Activated CD8-positive, alpha-beta memory T cell treated with anti-CD3 and anti-CD28 coated beads for 4 hours (primary cell): ENCODE results near the gene GRK4.
"Not testable (repeated sequence)": the region's sequence is repeated elsewhere in the genome, so short reads cannot be mapped to it uniquely, and the experiment has no call there.

Source experiments
- DNase-seq, 2 donors: peaks; one replicate each; pipeline ENCODE4 v3.0.0-alpha.2; 2020; ENCODE audit warnings: low read depth in 2 of 2

GRK4 gene

DNA sequence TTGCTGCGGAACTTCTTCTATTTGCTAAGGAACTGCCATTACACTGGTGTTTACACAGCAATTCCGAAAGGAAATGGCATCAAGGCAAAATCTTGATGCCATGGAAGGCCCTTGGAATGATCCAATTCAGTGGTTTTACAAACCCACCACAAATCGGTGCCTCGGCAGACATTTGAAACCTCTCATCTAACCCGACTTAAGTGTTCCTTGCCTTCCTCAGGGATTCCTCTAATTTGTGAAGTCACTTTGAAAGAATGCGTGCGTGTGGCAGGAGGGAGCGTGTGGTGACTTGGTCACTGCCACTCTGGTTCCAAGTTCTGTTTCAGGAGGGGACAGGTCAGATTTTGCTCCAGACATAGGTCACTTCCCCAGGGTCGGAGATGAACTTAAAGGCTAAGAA, 4.9 kb upstream of the GRK4 start:
- DNase-seq: no peak

DNA sequence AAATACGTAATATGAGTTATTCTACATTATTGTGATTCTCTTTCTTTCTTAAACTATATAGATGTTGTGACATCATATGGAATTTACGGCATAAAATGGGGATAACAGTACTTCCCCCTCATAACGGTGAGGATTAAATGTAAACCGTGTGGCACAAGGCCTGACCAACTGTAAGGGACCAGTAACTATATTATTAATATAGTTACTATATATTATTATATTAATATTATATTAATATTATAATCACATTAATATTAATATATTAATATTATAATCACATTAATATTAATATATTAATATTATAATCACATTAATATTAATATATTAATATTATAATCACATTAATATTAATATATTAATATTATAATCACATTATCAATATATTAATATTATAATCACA, 2.9 kb upstream of the GRK4 start:
- not testable (repeated sequence) for DNase-seq

DNA sequence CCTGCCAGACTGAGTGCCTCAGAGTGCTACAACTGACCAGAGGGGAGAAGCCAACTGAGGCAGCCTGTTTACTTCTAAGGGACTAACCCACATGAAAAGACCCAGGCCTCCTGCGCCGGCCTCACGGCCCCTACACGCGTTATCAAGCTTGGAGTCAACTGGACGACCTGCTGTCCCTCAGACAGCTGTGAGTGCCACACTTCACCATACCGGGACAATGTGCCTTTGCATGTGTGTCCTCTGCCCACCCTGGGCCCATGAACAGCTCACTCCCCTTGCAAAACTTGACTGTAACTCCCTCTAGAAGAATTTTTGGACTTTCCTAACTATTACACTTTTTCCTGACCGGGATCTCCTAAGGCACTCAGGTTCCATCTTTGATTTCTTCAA, 2.0 kb upstream of the GRK4 start:
- no peak for DNase-seq

DNA sequence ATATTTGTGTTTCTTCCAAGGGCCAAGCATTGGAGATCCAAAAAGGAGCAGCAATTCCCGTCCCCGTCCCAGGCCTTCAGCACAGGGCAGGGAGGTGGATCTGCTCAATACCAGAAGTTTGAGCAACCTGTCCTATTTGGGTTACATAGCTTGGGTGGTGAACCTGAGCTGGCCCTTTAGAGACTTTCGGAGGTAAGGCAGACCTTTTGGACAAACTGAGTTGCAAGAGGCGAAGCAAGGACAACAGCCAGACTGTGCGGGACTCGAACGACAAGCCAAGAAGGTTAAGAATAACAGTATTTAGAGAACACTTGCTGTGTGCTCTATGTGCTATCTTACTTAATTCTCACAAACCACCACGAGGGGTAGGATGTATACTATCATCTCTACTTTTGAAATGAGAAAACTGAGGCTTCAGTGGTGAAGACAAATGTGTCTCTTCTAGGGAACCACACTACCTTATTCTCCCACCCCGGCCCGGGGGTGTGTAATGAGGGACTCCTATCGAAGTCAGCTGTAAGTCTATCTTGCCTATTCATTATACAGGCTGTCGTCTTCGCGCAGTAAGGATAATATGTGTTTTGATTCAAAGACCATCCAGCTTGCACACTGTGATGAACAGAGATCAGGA, 1.4 kb upstream of the GRK4 start:
- no peak for DNase-seq

DNA sequence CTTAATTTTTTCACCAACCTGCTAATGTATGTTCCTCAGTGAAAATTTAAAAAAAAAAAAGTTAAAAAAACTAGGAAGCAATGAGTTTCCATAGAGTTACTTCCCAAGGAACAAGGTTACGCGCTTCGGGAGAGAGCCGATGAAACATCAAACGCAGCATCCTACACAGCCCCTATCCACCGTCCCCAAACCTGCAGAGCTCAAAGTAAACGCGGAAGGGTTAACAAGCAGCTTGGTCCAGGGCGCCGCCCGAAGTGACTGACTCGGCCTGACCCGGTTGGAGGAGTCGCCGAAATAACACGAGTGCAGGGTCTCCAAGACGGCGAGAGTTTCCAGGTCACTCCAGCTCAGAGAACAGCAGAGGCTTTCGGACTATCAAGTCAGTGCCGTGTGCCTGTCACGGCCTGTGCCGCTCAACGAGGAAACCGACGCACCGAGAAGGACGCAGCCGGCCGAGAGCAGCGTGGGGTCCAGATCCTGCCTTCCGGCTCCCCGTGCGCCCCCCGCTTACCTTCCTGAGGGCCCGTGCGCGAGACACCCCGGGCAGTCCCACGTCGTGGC, 677 bp upstream of the GRK4 start:
- DNase-seq: no peak

DNA sequence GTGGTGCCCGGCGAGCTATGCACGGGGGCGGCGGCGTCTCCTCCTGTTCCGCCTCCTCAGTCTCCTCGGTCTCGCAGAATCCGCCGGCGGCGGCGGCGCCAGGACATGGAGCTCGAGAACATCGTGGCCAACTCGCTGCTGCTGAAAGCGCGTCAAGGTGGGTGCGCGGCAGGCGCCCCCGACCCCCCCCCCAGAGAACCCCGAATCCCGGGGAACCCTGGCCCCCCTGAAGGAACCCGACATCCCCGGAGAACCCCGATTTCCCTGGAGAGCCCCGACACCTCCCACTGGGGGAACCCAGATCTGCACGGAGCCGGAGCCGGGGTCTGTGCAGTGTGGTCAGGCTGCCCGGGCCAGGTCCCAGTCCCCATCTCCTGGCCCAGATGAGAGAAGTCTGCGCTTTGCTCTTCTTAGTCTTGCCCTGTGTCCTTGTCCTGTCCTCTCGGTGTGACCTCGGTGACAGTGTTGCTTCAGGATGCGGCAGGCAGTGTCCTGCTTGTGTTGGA, 648 bp downstream of the GRK4 start:
- no peak for DNase-seq

DNA sequence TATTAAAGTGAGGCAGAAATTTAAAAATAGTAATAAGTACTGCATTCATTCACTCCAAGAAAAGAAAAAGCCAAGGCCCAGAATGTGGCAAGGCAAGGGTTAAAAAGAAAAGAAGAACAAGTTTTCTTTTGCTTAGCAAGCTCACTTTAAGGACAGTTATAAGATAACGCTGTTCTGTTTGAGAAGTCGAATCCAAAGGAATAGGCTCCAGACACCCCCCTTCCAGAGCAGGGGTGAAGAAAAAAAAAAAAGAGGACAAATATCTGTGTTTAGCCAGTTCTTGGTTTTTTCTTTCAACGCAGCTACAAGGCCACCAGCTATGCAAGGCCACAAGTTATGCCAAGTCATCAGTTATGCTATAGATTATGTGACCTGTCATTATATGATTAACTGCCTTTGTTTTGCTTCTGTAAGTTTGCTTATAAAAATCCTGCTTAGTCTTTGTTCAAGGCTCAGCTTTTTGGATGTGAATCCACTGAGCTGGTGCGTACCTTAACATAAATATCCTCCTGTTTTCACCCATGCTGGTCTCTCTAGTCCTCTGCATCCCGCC, 1.4 kb downstream of the GRK4 start:
- no peak for DNase-seq

DNA sequence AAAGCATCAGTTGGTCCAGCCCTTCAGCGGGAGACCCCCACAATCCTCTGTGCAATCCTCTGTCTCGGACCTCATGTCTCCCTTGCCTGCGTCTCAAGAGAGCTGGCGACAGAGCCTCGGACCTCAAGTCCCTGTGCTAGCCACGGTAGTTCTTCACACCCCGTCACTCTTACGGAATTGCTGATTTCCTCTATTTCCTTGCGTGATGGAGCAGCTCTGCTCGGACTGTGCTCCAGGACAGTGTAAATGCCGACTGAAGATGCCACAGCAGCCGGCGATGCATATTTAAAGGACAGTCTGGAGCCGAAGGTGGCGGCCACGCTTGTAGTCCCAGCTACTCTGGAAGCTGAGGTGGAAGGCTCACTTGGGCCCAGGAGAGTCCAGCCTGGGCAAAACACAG, 1.9 kb downstream of the GRK4 start:
- DNase-seq: no peak

DNA sequence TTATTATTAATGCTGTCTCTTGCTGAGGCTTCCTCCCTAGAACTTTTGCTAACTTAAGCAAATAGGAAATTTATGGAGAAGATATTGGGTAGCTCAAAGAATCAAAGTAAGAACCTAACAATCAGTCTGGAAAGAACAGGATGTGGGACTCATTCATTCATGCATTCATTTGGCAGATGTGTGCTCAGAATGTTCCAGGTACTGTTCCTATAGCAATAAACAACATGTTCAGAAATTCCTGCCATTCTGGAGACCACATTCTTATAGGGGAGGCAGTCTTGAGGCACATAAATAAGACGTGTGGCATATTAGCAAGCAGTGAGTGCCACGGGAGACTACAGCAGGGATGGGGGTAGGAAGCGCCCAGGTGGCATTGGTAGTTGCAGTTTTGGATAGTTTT, 5.0 kb downstream of the GRK4 start:
- no peak for DNase-seq

DNA sequence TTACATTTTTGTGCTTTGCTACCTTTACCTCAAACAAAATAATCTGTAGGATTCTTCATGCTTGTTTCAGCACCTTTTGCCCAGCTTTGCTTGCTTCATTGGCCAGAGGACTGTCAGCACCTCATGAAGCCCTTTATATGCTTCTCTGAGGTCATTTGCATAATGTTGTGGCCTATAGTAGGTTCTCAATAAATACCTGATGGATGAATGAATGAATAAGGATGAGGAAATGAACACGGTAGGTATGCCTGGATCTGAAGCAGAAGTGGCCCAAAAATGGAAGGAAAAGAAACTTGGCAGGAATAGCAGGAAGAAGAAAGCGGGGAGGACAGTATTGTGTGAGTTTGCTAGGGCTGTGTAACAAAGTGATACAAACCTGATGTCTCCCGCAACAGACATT, 7.9 kb downstream of the GRK4 start:
- no peak for DNase-seq

DNA sequence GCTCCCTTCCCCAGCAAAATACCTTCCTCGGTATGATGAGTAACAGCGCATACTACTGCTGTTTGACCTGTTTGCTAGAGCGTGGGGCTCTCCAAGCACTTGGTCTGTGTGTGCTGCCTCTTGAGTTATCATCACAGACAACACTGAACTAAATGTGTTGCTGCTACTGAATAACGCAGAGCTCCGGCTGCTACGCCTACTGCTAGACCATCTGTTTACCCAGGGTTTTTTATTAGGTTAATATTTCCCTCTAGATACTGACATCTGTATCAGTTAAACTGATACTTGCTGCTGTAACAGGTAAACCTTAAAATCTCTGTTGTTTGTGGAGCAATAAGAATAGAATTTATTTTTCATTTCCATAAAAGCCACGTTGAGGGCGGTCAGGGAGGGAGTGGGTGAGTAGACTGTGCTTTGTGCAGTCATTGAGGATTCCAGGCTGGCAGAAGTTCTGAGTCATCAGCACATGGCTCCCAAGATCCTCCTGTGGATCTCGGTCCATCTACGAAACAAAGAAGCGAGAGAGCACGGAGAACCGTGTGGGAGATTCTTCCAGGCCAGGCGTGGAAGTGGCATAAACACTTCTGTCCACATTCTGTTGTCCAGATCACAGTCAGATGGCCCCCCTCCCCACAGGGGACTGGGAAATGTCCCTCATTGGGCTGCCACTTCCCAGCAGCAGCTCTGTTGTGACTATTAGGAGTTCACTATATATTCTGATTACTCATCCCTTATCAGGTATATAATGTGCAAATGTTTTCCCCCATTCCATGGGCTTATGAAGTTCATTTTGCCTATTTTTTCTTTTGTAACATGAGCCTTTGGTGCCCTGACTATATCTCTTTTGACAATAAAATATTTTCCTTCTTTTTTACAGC, 14.1 kb downstream of the GRK4 start:
- no peak for DNase-seq

DNA sequence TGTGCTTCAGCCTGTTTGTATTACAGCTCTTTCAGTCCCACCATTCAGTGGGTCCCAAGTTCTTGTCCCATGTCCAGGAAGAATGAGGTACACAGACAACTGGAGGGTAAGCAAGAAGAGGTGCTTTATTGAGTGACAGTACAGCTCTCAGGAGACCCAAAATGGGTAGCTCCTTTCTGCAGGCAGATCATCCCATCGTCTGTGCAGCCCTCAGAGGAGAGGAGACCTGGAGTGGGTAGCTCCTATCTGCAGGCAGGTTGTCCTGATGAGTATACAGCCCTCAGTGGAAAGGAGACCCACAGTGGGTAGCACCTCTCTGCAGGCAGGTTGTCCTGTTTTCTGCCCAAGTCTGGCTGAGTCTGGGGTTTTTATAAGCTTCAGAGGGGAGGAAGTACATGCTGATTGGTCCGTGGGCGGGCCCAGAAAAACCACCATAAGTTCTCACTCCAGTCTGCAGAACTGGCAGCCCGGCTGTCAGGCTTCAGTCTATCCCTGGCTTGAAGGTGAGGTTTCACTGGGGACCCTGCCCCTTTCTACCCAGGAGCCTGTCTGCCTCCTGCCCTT, 18.0 kb downstream of the GRK4 start:
- no peak for DNase-seq

DNA sequence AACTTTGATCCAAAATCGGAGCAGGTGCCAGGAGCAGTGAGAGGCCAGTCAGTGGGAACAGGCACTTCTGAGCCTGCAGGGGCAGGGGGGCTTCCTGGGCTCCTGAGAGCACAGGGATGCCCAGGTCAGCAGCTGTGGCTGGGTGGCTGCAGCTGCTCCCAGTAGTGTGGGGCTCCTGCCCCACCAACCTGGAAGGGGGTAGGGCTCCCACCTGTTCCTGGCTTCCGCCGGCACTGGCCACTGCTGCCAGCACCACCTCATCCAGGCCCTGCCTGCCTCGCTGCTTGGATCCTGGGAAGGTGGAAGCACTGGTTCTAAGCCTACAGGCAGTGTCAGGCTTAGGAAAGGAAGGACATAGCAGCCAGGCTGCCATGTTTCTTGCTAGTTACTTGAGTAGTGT, 18.6 kb downstream of the GRK4 start:
- no peak for DNase-seq

DNA sequence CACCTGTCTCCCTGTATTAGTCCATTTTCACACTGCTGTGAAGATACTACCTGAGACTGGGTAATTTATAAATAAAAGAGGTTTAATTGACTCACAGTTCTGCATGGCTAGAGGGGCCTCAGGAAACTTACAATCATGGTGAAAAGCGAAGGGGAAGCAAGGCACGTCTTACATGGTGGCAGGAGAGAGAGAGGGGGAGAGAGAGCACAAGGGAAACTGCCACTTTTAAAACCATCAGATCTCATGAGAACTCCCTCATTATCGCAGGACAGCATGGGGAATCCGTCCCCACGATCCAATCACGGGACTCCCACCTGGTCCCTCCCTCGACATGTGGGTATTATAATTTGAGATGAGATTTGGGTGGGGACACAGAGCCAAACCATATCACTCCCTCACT, 20.3 kb downstream of the GRK4 start:
- DNase-seq: not testable (repeated sequence)

DNA sequence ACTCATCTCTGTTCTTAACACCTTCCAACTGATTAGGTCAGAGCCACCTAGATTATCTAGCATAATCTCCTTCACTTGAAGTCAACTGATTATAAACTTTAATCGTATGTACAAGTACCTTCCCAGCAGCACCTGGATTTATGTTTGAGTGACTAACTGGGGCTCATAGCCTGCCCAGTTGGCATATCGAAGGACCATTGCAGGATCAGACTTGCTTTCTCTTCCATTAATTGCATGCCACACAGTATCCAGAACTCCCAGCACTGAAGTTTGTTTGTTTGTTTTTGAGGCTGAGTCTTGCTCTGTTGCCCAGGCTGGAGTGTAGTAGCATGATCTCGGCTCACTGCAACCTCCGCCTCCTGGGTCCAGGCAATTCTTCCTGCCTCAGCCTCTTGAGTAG, 27.9 kb downstream of the GRK4 start:
- no peak for DNase-seq

DNA sequence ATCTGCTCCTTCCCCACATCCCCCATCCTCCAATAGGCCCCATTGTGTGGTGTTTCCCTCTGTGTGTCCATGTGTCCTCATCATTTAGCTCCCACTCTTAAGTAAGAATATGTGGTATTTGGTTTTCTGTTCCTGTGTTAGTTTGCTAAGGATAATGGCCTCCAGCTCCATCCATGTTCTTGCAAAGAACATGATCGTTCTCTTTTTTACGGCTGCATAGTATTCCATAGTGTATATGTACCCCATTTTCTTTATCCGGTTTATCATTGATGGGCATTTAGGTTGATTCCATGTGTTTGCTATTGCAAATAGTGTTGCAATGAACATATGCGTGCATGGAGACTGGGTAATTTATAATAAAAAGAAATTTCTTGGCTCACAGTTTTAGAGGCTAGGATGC, 31.5 kb downstream of the GRK4 start:
- DNase-seq: no peak

DNA sequence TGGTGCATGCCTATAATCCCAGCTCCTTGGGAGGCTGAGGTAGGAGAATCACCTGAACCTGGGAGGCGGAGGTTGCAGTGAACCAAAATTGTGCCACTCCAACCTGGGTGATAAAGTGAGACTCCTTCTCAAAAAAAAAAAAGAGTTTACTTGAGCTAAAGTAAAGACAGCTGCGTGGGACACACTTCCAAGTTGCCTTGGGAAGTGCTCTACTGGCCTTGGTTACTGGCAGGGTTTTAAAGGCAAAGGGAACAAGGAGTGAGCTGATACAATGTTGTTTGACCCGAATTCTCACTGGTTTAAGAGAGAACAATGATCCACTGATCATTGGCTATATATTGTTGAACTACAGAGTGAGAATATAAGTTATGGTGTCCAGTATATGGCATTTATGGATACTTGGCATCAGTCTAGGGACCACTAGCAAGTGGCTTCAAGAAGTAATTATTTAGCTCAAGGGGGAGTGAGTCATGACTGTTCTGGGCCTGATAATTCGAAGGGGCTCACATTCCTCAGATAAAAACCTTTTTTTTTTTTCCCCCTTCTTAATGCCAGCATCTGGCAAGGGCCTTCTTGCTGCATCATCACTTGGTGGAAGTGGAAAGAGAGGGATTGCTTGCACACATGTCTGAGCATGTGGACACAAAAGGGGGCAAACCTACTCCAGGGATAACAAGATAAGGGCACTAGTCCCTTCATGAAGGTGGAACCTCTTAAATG, 32.3 kb downstream of the GRK4 start:
- DNase-seq: no peak

DNA sequence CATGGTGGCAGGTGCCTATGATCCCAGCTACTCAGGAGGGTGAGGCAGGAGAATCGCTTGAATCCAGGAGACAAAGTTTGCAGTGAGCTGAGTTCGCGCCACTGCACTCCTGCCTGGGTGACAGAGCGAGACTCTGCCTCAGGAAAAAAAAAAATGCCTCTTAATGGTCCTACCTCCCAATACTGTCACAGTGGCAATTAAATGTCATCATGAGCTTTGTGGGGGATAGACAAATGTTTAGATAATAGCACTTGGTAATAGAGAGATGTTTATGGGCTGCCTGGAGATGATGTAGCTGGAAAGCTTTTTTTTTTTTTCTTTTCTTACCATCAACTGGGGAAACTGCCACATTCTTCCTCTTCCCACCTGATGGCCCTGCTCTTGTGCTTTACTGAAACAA, 33.0 kb downstream of the GRK4 start:
- DNase-seq: no peak

DNA sequence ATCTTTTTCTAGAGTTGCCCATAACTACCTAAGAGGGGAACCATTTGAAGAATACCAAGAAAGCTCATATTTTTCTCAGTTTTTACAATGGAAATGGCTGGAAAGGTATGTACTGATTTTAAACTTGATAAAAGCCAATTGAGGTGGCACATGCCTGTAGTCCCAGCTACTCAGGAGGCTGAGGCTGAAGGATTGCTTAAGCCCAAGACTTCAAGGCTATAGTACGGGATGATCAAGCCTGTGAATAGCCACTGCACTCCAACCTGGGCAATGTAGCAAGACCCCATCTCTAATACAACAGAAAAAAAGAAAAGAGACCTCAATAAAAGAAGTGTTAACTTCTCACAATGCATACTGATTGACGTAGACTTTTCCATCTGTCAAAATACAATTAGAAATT, 44.4 kb downstream of the GRK4 start:
- DNase-seq: no peak

DNA sequence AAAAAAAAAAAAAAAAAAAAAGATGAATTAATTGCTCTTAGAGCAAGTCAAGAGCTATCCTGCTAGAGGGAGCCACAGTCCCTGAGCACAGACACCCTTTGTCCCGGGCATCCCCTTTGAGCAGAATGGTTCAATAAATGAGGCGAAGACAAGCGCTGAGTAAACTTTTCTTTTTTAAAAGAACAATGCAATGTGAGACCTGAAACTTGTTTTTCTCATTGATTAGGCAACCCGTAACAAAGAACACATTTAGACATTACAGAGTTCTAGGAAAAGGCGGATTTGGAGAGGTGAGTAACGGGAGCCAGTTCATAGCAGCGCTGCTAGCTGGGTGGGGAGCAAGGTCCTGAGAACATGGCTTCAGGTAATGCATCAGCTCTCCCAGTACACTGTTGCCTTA, 46.1 kb downstream of the GRK4 start:
- DNase-seq: no peak

DNA sequence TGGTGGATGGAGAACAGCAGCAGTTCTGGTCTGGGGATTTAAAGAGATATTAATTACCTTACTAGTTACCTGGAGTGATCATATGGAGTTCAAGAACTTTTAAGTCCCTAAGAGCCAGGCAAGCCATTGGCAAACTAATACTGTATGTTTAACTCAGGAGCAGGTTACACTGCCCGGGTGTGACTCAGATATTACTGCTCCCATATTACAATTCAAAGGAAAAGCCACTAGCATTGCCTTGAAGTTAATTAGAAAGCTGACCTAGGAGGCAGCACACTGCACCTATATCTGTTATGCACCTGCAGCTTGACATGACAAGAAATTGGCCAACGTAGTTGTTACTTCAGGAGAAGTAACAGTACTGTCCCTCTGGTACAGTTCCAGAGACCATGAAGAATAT, 47.2 kb downstream of the GRK4 start:
- no peak for DNase-seq

DNA sequence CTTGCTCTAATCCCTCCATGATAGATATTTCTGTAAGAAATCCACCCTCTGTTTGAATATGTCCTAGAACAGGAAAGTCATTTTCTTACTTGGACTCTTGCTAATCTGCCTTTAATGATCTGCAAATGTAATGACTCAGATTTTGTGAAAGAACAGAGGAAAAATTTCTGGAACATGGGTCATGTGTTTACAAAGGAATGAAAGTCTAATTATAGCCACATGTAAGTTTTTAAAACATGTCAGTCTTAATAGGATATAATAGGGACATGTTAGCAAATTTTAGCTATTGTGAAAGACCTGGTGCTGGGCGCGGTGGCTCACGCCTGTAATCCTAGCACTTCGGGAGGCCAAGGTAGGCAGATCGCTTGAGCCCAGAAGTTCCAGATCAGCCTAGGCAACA, 47.6 kb downstream of the GRK4 start:
- no peak for DNase-seq
